ENCODE data around the gene LRMDA.
A peak's percentile ranks its signal among the peaks of the same experiment; 100 is the strongest.

Gene LRMDA

GRCh38 chr10:75971402-75972211, 540.2 kb downstream of the LRMDA start:
- DNase-seq (ENCODE audit: extremely low read depth, low read depth) = peak; percentile 47

GRCh38 chr10:75972491-75973276, 541.3 kb downstream of the LRMDA start:
- DNase-seq (ENCODE audit: extremely low read depth, low read depth) = peak; percentile 22
- TF ChIP-seq CTCF (IDR thresholded peaks at IDR 0.05; ENCODE audit: low read depth, low read length) = no peak

More at GRCh38 chr10:75971402-75972211, 540.2 kb downstream of the LRMDA start:
- no peak for TF ChIP-seq CTCF (IDR thresholded peaks at IDR 0.05; ENCODE audit: low read depth, low read length)

- no peak for TF ChIP-seq CTCF (IDR thresholded peaks at IDR 0.05; ENCODE audit: low read depth, low read length)
- DNase-seq (ENCODE audit: extremely low read depth, low read depth) = no peak
These were observed 542.7 kb downstream of the LRMDA start for GRCh38 chr10:75974080-75974479.

- no peak for DNase-seq (ENCODE audit: extremely low read depth, low read depth)
- no peak for TF ChIP-seq CTCF (IDR thresholded peaks at IDR 0.05; ENCODE audit: low read depth, low read length)
These were observed 545.3 kb downstream of the LRMDA start for GRCh38 chr10:75976681-75977080.

- no peak for DNase-seq (ENCODE audit: extremely low read depth, low read depth)
- no peak for TF ChIP-seq CTCF (IDR thresholded peaks at IDR 0.05; ENCODE audit: low read depth, low read length)
These were observed 545.7 kb downstream of the LRMDA start for GRCh38 chr10:75977139-75977538.

GRCh38 chr10:75978213-75978612, 546.8 kb downstream of the LRMDA start:
- no peak for DNase-seq (ENCODE audit: extremely low read depth, low read depth)
- TF ChIP-seq CTCF (IDR thresholded peaks at IDR 0.05; ENCODE audit: low read depth, low read length) = no peak

GRCh38 chr10:75980419-75981002, 549.1 kb downstream of the LRMDA start:
- TF ChIP-seq CTCF (IDR thresholded peaks at IDR 0.05; ENCODE audit: low read depth, low read length) = no peak
- no peak for DNase-seq (ENCODE audit: extremely low read depth, low read depth)

Measured in AG09319 (cell line).